HL-60/S4 (cell line): ENCODE data around the gene CAB39.

ENCODE experiments used
- in situ Hi-C: fragments of 300-500 bp; cut with MboI; formaldehyde crosslinking; loops from 2 replicates; pipeline ENCODE4 v1.14.3; 2022; ENCODE audit warnings: low sequenced_read_pairs

Gene CAB39

GRCh38 chr2:230811508-230811907, 98.9 kb downstream of the CAB39 start:
- in situ Hi-C loops, result no loop called here

GRCh38 chr2:230812033-230812432, 99.4 kb downstream of the CAB39 start:
- in situ Hi-C loops, result no loop called here

DNA sequence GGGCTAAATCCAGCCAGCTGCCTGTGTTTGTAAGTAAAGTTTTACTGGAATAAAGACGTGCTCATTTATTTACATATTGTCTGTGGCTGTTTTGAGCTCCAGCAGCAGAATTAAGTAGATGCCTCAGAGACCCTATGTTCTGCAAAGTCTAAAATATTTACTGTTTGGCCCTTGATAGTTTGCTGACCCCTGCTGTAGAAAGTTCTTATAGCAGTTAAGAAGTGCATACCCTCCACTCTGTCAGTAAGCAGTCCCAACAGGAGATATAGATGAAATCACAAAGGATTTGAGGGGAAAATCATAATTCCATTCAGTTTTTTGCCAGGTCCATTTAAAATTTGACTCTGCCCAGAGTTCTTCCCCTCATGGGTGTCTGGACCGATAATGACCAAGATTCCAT, 102.0 kb downstream of the CAB39 start:
- in situ Hi-C loops, result no loop called here

GRCh38 chr2:230815088-230815487, 102.4 kb downstream of the CAB39 start:
- in situ Hi-C loops, result no loop called here

GRCh38 chr2:230816735-230817134, 104.1 kb downstream of the CAB39 start:
- in situ Hi-C loops, result no loop called here

DNA sequence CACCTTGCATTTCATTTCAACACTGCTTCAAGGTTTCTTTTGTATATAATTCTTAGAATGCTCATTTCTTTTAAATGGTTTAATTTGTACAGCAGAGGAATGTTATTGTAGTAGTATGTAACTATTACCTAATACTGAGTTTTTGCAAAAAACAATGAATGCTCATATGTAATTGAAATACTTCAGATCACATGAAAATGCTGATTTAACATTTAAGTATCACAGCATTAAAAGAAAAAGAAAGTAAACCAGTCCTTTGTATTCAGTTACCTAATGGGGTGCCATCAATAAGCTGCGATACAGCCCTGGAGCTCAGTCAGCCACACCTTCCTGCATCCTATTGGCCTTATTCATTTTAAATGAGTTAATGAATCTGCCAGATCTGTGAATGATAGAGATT, 106.8 kb downstream of the CAB39 start:
- in situ Hi-C loops, result no loop called here

GRCh38 chr2:230821261-230821990, 108.8 kb downstream of the CAB39 start:
- in situ Hi-C loops, result loop anchor here (5.0 kb wide), 1 partner anchor 166 kb away; no protein-coding TSS in a partner anchor

GRCh38 chr2:230821991-230822520, 109.4 kb downstream of the CAB39 start:
- in situ Hi-C loops, result loop anchor here (5.0 kb wide), 1 partner anchor 165 kb away; no protein-coding TSS in a partner anchor

GRCh38 chr2:230823264-230823964, 110.8 kb downstream of the CAB39 start:
- in situ Hi-C loops, result loop anchor here (5.0 kb wide), 1 partner anchor 164 kb away; no protein-coding TSS in a partner anchor

DNA sequence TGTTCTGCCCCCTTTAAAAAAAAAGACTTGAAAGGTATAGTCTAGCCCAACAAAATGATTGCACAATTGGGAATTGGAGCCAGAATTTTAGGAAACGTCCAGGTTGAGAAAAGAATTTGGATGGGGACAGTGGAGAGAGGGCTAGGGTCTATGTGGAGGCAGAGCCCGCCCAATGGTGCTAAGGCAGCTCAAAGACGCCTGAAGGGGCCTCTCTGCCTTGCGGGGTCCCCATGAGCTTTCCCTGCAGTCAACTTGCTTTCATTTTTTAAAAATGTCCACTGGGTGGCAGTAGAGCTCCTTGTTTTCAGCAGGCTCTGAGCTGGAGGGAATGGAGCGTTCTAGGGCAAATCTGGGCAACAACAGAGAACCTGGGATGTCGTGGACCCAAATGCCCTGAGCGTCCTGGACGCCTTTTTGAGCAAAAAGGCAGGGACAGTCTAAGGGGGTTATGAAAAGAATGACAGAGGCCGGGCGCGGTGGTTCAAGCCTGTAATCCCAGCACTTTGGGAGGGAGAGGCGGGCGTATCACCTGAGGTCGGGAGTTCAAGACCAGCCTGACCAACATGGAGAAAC, 111.8 kb downstream of the CAB39 start:
- in situ Hi-C loops, result loop anchor here (5.0 kb wide), 1 partner anchor 163 kb away; no protein-coding TSS in a partner anchor

- in situ Hi-C loops, result loop anchor here (25.0 kb wide), 1 partner anchor 587 kb away; no protein-coding TSS in a partner anchor
Observed at GRCh38 chr2:230825354-230825753, 112.7 kb downstream of the CAB39 start.

DNA sequence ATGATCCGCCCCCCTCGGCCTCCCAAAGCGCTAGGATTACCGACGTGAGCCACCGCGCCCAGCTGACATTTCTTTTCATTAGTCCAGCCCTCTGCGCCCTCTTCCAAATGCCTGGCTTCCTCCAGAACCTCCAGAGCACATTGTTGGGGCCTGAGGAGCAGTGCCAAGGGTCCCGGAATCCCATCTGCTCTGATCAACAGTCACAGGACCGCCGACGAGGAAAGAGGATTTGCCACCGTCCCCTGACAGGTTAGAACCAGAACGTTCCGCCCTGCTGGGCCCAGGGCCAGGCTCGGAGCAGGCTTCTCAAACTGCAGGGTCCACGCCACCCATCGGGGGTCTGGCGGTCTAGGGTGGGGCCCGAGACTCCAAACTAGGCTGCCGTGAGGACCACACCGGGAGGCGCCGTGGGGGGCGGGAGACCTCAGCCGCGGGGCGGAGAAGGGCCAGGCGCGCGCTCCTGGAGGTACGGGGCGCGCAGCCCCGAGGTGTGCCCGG, 115.2 kb downstream of the CAB39 start:
- in situ Hi-C loops, result loop anchor here (25.0 kb wide), 1 partner anchor 584 kb away; no protein-coding TSS in a partner anchor

- in situ Hi-C loops, result loop anchor here (25.0 kb wide), 1 partner anchor 584 kb away; no protein-coding TSS in a partner anchor
Observed at GRCh38 chr2:230828272-230828961, 115.8 kb downstream of the CAB39 start.

DNA sequence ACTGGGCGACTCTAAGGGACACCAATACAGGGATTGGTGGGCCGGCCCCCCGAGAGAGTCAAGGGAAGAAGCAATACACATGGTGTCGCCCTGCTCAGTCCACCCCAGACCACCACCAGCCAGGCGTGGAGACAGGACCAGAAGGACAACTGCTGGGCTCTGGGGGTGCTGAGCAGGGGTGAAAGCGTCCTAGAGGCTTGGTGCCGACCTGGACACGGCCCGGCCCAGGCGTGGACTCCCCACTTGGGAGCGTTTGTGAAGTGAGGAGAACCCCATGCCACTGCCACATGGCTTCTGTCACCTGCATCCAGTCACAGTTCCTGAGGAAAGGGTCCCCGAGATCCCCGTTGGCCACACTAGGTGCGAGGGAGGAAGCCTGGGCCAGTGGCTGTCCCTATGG, 116.7 kb downstream of the CAB39 start:
- in situ Hi-C loops, result loop anchor here (25.0 kb wide), 1 partner anchor 583 kb away; no protein-coding TSS in a partner anchor

GRCh38 chr2:230829959-230830358, 117.3 kb downstream of the CAB39 start:
- in situ Hi-C loops, result loop anchor here (25.0 kb wide), 1 partner anchor 582 kb away; no protein-coding TSS in a partner anchor

GRCh38 chr2:230830428-230830827, 117.8 kb downstream of the CAB39 start:
- in situ Hi-C loops, result loop anchor here (25.0 kb wide), 1 partner anchor 582 kb away; no protein-coding TSS in a partner anchor

- in situ Hi-C loops, result loop anchor here (25.0 kb wide), 1 partner anchor 572 kb away; no protein-coding TSS in a partner anchor
Observed at GRCh38 chr2:230840301-230840700, 127.7 kb downstream of the CAB39 start.

DNA sequence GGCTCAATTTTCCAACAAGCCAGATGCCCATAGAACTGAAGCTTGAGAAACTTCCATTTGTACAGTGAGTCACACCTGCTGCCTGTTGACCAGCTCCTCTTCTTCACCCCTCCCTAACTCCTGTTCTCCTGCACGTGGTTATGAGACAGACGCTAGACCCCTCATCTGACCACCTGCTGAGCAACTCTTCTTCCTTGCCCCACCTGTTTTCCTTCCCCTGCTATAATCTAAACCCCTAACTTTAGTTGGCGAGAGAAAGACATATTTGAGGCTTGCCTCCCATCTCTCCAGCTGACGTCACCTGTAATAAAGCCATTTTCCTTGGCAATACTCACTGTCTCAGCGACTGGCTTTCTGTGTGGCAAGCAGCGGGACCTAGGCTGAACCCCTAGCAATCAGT, 129.8 kb downstream of the CAB39 start:
- in situ Hi-C loops, result loop anchor here (25.0 kb wide), 1 partner anchor 570 kb away; no protein-coding TSS in a partner anchor

DNA sequence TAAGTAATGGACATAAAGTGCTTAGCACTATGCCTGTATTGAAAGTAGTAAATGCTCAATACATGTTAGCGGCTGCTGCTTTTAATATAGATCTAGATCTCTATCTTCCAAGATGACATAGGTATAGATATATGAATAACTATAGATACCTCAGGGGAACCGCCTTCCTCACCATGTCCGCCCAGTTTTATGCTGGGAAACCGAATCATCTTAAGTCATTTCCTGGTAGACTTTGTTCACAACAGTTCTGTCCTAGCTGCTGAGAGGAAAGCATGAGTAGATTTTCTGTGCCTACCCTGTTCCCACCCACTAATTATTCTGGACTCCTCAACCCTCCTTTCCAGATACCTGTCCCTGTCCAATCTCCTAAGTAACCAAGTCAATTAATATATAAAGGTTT, 130.5 kb downstream of the CAB39 start:
- in situ Hi-C loops, result loop anchor here (25.0 kb wide), 1 partner anchor 569 kb away; no protein-coding TSS in a partner anchor

DNA sequence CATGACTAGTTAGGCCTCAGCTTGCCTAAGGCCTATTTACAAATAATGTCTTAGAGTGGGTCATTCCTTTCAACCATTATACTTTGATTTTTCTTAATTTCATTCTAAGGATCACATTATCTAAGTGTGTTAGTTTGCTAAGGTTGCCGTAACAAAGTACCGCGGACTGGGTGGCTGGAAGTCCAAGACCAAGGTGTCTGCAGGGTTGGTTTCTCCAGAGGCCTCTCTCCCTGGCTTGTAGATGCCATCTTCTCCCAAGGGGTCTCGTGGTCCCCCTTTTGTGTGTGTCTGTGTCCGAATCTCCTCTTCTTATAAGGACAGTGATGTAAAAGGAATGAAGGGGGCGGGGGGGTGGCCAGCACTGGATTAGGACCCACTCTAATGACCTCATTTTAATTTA, 133.7 kb downstream of the CAB39 start:
- in situ Hi-C loops, result loop anchor here (25.0 kb wide), 1 partner anchor 566 kb away; no protein-coding TSS in a partner anchor
